GM18520 (cell line): ENCODE results near the gene OBP2B.
"Not testable (repeated sequence)": the region's sequence is repeated elsewhere in the genome, so short reads cannot be mapped to it uniquely, and the experiment has no call there.

Experiments used
- ATAC-seq: cut with Tn5 transposase; IDR thresholded peaks from one replicate; pipeline ENCODE4 v1.9.1; 2021; ENCODE audit not compliant: unreplicated experiment

The OBP2B gene

GRCh38 chr9:133223159-133223756, 14.2 kb upstream of the OBP2B start:
- ATAC-seq = not testable (repeated sequence)

DNA sequence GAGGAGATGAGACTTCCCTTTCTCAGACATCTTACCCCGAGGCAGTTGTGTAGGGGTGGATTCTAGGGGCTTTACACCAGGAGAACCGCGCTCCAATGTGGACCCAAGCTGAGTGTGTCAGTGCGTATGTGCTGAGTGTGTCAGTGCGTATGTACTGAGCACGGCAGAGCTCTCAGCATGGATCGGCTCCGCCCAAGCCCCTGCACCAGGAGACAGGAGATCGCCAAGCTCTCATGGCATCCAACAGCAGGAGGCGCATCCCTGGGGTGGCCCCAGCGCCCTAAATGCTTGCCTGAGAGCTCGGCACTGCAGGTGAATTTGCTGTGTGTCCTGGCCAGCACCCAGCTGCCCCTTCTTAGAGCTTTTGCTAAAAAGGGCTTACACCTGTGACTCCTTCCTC, 12.9 kb upstream of the OBP2B start:
- ATAC-seq = not testable (repeated sequence)

- no peak for ATAC-seq
These were observed 12.2 kb upstream of the OBP2B start for GRCh38 chr9:133221177-133221809.

DNA sequence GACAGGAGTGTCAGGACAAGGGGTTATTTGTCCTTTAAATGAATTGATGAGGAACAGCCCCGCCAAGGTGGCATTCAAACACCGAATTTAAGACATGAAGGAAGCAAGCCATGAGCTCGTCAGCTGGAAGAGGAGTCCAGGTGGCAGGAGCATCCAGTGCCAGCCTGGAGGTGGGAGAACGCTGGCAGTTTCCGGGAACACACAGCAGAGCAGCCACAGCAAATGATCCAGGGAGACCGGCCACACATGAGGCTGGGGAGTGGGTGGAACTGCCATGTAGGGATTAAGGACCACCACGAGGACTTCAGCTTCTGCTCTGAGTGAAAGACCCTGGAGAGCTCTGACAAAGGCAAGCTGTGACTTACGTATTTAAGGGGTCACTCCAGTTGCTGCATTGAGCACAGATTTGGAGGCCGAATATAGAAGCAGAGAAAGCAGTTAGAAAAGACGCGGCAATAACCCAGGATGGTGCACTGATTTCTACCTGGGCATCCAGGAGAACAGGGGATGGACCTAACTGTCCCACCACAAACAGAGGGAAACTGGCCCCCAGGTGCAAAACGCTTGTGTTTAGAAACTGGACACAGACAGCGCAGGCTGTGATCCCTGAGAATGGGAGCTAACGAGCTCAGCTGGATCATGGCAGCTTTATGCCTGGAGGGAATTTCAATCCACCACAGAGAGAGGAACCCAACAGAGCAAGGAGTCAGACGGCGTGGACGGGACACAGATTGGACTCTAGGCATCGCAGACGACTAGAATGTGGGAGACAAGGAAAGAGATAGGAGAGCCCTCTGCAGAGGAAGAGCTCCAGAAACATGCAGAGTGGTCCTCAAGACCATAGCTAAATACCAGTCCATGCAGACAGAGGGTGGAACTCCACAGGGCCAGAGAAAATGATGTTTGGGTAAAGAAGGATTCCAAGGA, 9.3 kb upstream of the OBP2B start:
- ATAC-seq = not testable (repeated sequence)

DNA sequence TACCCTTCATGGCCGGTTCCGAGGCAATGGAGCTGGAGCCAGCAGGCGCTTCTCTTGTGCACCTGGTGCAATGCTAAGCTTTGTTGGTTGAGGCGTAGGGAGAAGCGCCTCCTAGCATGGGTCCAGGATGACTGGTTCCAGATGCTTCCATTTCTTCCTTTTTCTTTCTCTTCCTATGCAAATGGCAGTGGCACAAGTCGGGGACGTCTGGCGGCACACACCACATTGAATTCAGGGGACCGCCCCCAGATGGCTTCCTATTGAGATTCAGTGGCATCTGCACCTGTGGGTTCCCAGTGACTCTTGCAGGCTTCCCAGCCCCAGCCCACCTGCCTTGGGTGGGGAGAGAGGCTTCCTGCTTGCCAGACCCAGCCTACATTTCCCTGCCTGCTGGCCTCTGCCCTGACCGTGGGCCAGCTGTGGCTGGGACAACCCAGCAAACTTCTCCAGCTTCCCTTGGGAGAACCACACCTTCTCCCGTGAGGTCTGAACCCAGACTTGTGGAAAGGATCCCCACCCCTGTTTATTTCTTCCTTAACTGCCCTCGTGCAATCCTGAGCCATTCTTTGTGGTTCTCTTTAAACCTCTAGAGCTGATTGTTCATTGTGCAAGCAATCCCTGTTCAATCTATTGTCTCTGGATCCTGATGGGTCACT, 8.4 kb upstream of the OBP2B start:
- not testable (repeated sequence) for ATAC-seq

DNA sequence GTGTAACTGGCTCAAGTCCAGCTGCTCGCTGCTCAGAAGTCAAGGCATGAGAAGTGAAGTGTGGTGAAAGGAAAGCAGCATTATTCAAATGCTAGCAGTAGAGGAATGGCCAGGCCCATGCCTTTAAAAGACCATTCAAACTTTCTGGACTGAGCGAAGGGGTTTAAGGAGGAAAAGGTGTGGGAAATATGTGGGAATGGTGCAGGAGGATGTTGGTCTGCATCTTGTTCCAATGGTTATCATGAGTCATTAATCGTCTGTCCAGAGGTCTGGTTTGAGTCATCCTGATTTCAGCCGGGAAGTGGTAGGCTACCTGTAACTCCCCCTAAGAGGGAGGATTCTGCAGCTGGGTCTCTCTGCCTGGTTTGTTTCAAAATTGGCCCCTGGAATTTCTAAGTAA, 5.2 kb upstream of the OBP2B start:
- ATAC-seq = not testable (repeated sequence)

DNA sequence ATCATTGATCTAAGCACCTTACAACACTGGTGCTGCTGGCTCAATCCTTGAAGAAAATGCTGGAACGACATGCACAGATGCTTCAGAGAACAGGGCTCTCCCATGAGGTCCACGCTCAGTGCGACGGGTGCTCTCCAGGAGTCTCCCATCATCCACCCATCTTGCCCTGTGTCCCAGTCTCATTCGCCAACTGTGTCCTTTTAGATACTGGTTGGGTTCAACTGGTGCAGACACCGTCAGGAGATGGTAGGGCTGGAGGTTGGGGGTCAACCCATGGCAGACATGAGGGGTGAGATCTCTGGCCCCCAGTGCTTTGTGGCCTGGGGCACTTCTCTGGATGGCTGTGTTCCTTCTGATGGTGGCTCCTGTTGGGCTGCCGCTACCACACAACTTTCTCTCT, 1.6 kb upstream of the OBP2B start:
- ATAC-seq = no peak

- no peak for ATAC-seq
These were observed 1.1 kb upstream of the OBP2B start for GRCh38 chr9:133210202-133210532.

- ATAC-seq = not testable (repeated sequence)
These were observed 514 bp upstream of the OBP2B start for GRCh38 chr9:133209327-133210201.

GRCh38 chr9:133208171-133208879, 725 bp downstream of the OBP2B start:
- ATAC-seq = not testable (repeated sequence)

GRCh38 chr9:133207540-133208170, 1.4 kb downstream of the OBP2B start:
- no peak for ATAC-seq

DNA sequence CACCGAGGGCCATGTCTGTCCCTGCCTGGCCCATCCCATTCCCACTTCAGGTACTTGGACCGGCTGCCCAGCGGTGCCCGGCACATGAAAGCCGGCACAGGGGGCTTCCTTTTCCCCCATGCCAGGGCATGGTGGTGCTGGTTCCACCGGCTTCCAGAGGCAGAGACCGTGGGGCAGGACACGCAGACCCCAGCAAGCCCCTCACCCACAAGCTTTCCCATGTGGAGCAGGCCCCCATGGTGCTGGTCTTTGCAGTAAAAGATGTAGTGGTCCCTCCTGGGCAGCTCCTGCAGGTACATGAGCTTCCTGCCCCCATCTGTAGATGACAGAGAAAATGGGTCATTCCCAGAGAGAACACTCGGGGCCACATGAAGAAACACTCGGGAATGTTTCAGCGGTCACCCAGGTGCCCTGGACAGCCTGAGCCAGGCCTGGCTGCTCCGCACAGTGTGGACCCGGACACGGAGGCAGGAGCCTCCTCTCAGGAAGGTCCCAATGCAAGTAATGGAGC, 2.0 kb downstream of the OBP2B start:
- ATAC-seq = no peak

DNA sequence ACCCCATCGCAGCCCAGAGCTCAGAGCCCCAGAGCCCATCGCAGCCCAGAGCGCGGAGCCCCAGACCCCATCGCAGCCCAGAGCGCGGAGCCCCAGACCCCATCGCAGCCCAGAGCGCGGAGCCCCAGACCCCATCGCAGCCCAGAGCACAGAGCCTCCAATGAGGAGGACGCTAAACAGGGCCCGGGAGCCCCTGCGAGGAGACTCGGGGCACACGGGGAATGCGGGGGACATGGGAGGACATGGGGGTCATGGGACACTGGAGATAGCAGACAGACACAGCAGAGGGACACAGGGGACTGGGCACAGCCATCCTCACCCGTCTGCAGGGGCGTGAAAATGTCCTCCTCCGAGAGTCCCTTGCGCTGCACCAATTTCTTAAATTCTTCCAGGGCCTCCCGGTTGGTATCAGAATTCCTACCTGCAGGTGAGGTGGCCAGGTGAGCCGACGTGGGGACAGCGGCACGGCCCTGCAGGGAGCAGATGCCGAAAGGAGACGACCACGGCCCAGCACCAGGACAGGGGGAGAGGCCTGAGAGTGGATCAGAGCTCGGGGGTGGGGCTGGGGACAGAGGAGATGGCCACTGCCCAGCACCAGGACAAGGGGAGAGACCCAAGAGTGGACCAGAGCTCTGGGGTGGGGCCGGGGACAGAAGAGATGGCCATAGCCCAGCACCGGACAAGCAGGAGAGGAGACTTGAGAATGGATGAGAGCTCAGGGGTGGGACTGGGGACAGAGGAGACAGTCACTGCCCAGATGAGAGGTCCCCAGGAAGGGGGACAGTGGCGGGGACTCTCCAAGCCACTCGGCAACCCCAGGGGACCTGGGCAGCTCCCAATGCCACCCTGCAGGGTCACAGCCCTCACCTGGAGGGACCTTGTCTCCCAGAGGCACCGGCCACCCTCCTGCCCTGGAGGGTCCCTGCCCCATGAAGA, 2.8 kb downstream of the OBP2B start:
- no peak for ATAC-seq

DNA sequence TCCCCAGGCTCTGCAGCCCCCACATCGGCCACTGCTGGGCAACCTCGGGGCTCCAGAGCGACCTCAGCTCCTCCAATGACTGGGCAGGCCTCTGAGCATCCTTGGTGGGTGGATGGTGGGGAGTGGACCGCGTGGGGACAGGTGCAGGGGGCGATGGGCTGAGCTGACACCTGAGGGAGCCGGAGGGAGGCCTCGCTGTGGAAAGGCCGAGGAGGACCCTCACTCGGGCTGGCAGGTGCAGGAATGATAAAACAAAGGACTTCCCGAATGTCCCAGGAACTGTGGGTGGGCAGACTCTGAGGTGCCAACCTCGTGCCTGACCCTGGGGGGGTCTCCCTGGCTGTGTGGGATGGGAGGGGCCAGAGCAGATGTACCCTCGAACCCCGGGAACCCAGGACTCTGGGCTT, 3.6 kb downstream of the OBP2B start:
- ATAC-seq = not testable (repeated sequence)

DNA sequence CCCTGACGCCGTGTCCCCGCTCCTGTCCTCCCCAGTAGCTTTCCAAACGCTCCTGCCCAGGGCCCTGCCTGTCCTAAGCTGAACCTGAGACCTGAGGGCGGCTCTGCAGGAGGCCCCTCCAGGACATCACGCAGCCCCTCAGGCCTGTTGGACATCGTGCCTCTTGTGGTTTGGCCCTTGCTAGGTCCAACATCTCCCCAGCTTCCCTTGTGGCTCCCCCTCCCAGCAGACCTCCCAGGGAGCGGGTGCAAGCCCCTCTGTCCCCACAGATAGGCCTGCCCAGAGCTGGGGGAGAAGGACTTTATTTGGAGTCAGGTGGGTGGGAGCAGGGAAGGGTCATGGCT, 4.1 kb downstream of the OBP2B start:
- no peak for ATAC-seq

DNA sequence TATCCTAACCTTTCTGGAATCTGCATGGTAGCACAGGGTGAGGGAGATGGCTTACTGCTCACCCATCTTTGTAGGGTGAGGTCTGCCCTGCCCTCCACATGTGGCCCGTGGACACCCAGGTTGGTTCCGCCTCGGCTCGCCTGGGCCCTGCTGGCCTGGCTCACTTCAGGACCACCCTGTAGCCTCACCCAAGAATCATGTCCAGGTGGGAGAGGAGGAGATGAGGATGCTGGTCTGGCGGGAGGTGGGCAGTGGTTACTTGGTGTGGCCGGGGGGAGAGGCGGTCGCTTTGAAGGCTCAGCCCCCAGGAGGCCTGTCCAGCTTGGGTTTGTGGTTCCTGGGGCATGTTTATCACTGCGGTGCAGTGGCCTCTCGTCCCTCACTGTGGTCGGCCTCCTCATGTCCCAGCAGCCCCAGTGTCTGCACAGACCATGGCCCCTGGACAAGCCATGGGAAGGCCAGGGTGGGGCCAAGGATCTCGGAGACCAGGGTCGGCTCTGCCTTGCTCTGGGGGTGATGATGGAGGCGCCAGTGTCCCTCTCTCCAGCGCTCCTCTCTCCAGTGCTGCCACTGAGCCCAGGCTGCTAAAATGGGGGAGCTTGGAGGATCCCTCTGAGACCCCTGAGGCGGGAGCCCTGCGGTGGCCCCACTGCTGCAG, 4.6 kb downstream of the OBP2B start:
- ATAC-seq = no peak

- ATAC-seq = no peak
These were observed 5.5 kb downstream of the OBP2B start for GRCh38 chr9:133203506-133204075.
